Common myeloid progenitor, CD34-positive (primary cell): ENCODE results near the gene SYVN1.
A peak's percentile ranks its signal among the peaks of the same experiment; 100 is the strongest.

Experiments
- CTCF ChIA-PET: fragments of 350-600 bp; sonication (Branson Sonifier 250); formaldehyde crosslinking; loops from one replicate; lab custom pipeline; 2021; ENCODE audit warnings: antibody characterized with exemption; lab: Charles Lee
- POLR2A ChIA-PET: fragments of 350-600 bp; sonication (Branson Sonifier 250); formaldehyde crosslinking; loops from one replicate; lab custom pipeline; 2021; ENCODE audit warnings: antibody characterized with exemption; lab: Charles Lee
- DNase-seq, 3 donors: peaks; one replicate each; pipeline versions ENCODE4 v3.0.0 to v3.0.0-alpha.2; 2013
- H3K27ac ChIP-seq, 2 experiments: 1 replicate in 1 of 2; 2 replicates in 1 of 2; pipeline ENCODE4 v1.7.0; 2013; ENCODE audit warnings: inconsistent platforms in 2 of 2, low read length in 2 of 2, mild to moderate bottlenecking in 2 of 2, low read depth in 1 of 2, moderate library complexity in 1 of 2; ENCODE audit not compliant: severe bottlenecking in 2 of 2, insufficient read depth in 1 of 2, poor library complexity in 1 of 2
- H3K27me3 ChIP-seq, 5 experiments: replicated peaks in 2 of 5; 1 replicate in 3 of 5; 2 replicates in 2 of 5; pipeline versions ENCODE4 v1.6.1 to v1.7.0; 2013; ENCODE audit warnings: low read length in 4 of 5, mild to moderate bottlenecking in 2 of 5, moderate library complexity in 2 of 5, inconsistent platforms in 1 of 5; ENCODE audit not compliant: insufficient read depth in 5 of 5, control insufficient read depth in 4 of 5
- H3K36me3 ChIP-seq, 4 experiments: 1 replicate in 2 of 4; 2 replicates in 2 of 4; pipeline versions ENCODE4 v1.6.1 to v1.7.0; 2013; ENCODE audit warnings: low read length in 3 of 4, control low read depth in 1 of 4, mild to moderate bottlenecking in 1 of 4; ENCODE audit not compliant: control insufficient read depth in 4 of 4, insufficient read depth in 4 of 4
- H3K4me1 ChIP-seq, 4 experiments: 1 replicate in 3 of 4; 2 replicates in 1 of 4; pipeline versions ENCODE4 v1.6.1 to v1.7.1; 2013; ENCODE audit warnings: low read length in 3 of 4, mild to moderate bottlenecking in 3 of 4, control low read depth in 1 of 4, inconsistent platforms in 1 of 4, moderate library complexity in 1 of 4; ENCODE audit not compliant: control insufficient read depth in 4 of 4, insufficient read depth in 4 of 4; ENCODE audit errors: control extremely low read depth in 1 of 4
- H3K4me3 ChIP-seq, 7 experiments: 1 replicate in 4 of 7; 2 replicates in 3 of 7; pipeline versions ENCODE4 v1.5.1 to v1.7.0; 2013; ENCODE audit warnings: mild to moderate bottlenecking in 7 of 7, low read length in 6 of 7, moderate library complexity in 6 of 7, inconsistent platforms in 2 of 7, low read depth in 2 of 7, control low read depth in 1 of 7; ENCODE audit not compliant: insufficient read depth in 4 of 7, control insufficient read depth in 1 of 7; ENCODE audit errors: extremely low read depth in 1 of 7
- H3K9me3 ChIP-seq, 5 experiments: 1 replicate in 4 of 5; 2 replicates in 1 of 5; pipeline versions ENCODE4 v1.6.1 to v1.7.1; 2013; ENCODE audit warnings: low read length in 4 of 5, mild to moderate bottlenecking in 2 of 5, inconsistent platforms in 1 of 5, low read depth in 1 of 5, moderate library complexity in 1 of 5; ENCODE audit not compliant: control insufficient read depth in 4 of 5, insufficient read depth in 2 of 5; ENCODE audit errors: control extremely low read depth in 1 of 5
- WGBS: methylation state at CpG from one replicate; pipeline ENCODE4 v1.1.5; 2013; ENCODE audit not compliant: insufficient coverage; 5-methylcytosine and 5-hydroxymethylcytosine counted together

SYVN1 gene

GRCh38 chr11:65124480-65125196, 9.7 kb downstream of the SYVN1 start:
- POLR2A ChIA-PET: interaction anchor here (0.7 kb wide), 1 partner anchor 233 kb away, joined by 3 read pairs; no protein-coding TSS in a partner anchor
- 100% methylated on average over 2 of the region's 5 CpGs for WGBS
- CTCF ChIA-PET: interaction anchor here (1.0 to 2.2 kb wide), 3 partner anchors 8 to 52 kb away, joined by 3 to 5 read pairs (median 3); partner anchors contain the start of gene SYVN1

GRCh38 chr11:65121865-65122696, 12.2 kb downstream of the SYVN1 start, which contains the start of the genes FAU and MRPL49:
TSS of gene FAU (minus strand) at chr11:65122134. CDS start at chr11:65121813, 321 bp downstream.
TSS of gene MRPL49 (plus strand) at chr11:65122321. CDS start at chr11:65122347, 26 bp downstream.
- no peaks in the 10 kb centered on the region for H3K9me3 ChIP-seq
- under 1% methylated on average over 58 of the region's 64 CpGs for WGBS
- POLR2A ChIA-PET: interaction anchor here (0.6 to 2.2 kb wide), 6 partner anchors 11 to 301 kb away, joined by 3 to 37 read pairs (median 4); partner anchors contain the start of genes CAPN1, NEAT1 and SYVN1

More at GRCh38 chr11:65124480-65125196, 9.7 kb downstream of the SYVN1 start:
- Histone ChIP-seq H3K4me1 (peaks cover 7 to 20% (median 16%) of the 10 kb centered on the region in 4 experiments), H3K27me3 (no peaks in the 10 kb centered on the region), H3K4me3 (no peak overlapping the region), H3K9me3 (no peaks in the 10 kb centered on the region), H3K27ac (peak overlapping the region in 1 of 2 experiments; percentile 18), H3K36me3 (peaks cover 4 to 72% (median 50%) of the 10 kb centered on the region in 4 experiments)
- no peak for DNase-seq

GRCh38 chr11:65121447-65121864, 12.9 kb downstream of the SYVN1 start:
- H3K36me3 ChIP-seq: peaks cover 4 to 59% (median 32%) of the 10 kb centered on the region in 4 experiments
- CTCF ChIA-PET: interaction anchor here (0.9 to 4.8 kb wide), 8 partner anchors 9 to 109 kb away, joined by 3 to 35 read pairs (median 10); partner anchors contain the start of genes CAPN1, SYVN1 and TM7SF2
- H3K9me3 ChIP-seq: no peaks in the 10 kb centered on the region

More at GRCh38 chr11:65121865-65122696, 12.2 kb downstream of the SYVN1 start, which contains the start of the genes FAU and MRPL49:
- Histone ChIP-seq H3K4me3 (peak within 1 kb of the TSS; percentile 89 to 99 (median 97)), H3K36me3 (peaks cover 4 to 64% (median 38%) of the 10 kb centered on the region in 4 experiments), H3K4me1 (peaks cover 7 to 24% (median 18%) of the 10 kb centered on the region in 4 experiments), H3K27me3 (no peaks in the 10 kb centered on the region), H3K27ac (peak within 1 kb of the TSS; percentile 95 to 97)
- DNase-seq: peak; percentile 98 to 99 (median 99)
- CTCF ChIA-PET: interaction anchor here (1.1 to 4.8 kb wide), 7 partner anchors 9 to 110 kb away, joined by 4 to 35 read pairs (median 13); partner anchors contain the start of genes CAPN1, SYVN1 and TM7SF2

GRCh38 chr11:65120831-65121230, 13.5 kb downstream of the SYVN1 start:
- CTCF ChIA-PET: interaction anchor here (0.9 to 4.8 kb wide), 8 partner anchors 8 to 109 kb away, joined by 3 to 35 read pairs (median 10); partner anchors contain the start of genes CAPN1 and TM7SF2
- H3K36me3 ChIP-seq: peaks cover 4 to 60% (median 31%) of the 10 kb centered on the region in 4 experiments
- WGBS: 86% methylated on average over 1 of the region's 3 CpGs

More at GRCh38 chr11:65121447-65121864, 12.9 kb downstream of the SYVN1 start:
- Histone ChIP-seq H3K4me1 (peaks cover 7 to 30% (median 24%) of the 10 kb centered on the region in 4 experiments), H3K4me3 (peak overlapping the region; percentile 89 to 99 (median 97)), H3K27me3 (no peaks in the 10 kb centered on the region), H3K27ac (peak overlapping the region; percentile 95 to 97)
- POLR2A ChIA-PET: interaction anchor here (0.6 to 2.2 kb wide), 6 partner anchors 11 to 301 kb away, joined by 3 to 37 read pairs (median 5); partner anchors contain the start of genes CAPN1, NEAT1 and SYVN1
- 0% methylated on average over 18 of the region's 22 CpGs for WGBS
- DNase-seq: peak in 2 of 3 donors; percentile 39 to 56

GRCh38 chr11:65119670-65119995, 14.7 kb downstream of the SYVN1 start:
- Histone ChIP-seq H3K36me3 (peaks cover 4 to 60% (median 25%) of the 10 kb centered on the region in 4 experiments), H3K4me1 (peaks cover 7 to 42% (median 29%) of the 10 kb centered on the region in 4 experiments), H3K4me3 (no peak overlapping the region), H3K27me3 (no peaks in the 10 kb centered on the region), H3K9me3 (no peaks in the 10 kb centered on the region), H3K27ac (peak overlapping the region in 1 of 2 experiments; percentile 97)
- CTCF ChIA-PET: interaction anchor here (1.0 to 4.8 kb wide), 5 partner anchors 9 to 62 kb away, joined by 3 to 35 read pairs (median 12); partner anchors contain the start of genes CAPN1 and TM7SF2
- POLR2A ChIA-PET: no interaction called here
- no peak for DNase-seq

More at GRCh38 chr11:65120831-65121230, 13.5 kb downstream of the SYVN1 start:
- POLR2A ChIA-PET: interaction anchor here (1.2 to 2.2 kb wide), 2 partner anchors 11 to 13 kb away, joined by 4 to 37 read pairs; partner anchors contain the start of gene SYVN1
- DNase-seq: no peak
- Histone ChIP-seq H3K4me3 (peak overlapping the region in 6 of 7 experiments; percentile 95 to 99 (median 98)), H3K27ac (peak overlapping the region; percentile 95 to 97), H3K4me1 (peaks cover 7 to 37% (median 28%) of the 10 kb centered on the region in 4 experiments), H3K9me3 (no peaks in the 10 kb centered on the region), H3K27me3 (no peaks in the 10 kb centered on the region)
